Activated CD8-positive, alpha-beta memory T cell treated with anti-CD3 and anti-CD28 coated beads, Interleukin-2, amount 50 U/mL, for 1 hour (primary cell): ENCODE results near the gene HBEGF.

Source experiments
- DNase-seq: peaks from one replicate; pipeline ENCODE4 v3.0.0-alpha.2; 2020; ENCODE audit errors: extremely low read depth

HBEGF gene

DNA sequence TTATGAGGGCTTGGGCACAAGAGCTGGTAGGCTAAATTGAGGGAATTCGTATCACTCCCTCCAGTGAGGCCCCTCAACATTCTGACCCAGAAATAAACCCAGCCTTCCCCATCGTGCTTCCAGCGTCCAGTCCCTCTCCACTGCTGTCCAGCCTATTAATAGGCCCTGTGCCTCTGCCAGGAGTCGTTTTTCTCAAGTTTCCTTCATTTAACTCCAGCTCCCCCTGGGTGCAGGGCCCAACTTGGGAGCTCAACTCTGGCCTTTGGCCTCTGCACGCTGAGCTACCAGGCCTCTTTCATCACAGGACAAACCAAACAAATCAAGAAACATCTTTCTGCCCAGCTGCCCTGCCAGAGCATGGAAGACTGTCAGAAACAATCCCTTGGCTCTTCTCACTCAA is 10.0 kb downstream of the HBEGF start:
- no peak for DNase-seq

DNA sequence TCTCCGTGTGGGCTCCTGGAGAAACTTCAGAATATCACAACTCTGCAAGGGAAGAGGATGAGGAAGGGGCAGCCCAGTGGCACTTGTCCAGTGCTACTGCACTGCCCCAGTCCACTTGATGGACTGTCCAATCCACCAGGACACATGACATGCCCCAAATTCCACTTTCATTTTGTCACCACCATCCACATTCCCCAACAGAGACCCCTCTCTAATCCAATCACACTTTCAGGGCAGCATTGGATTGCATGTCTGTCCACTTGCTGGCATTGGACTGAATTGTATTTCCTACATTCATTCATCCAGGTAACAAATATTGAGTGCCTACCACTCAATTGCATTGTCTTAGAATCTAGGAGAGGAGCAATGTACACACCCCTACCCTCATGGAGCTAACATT is 14.8 kb downstream of the HBEGF start:
- DNase-seq = no peak

DNA sequence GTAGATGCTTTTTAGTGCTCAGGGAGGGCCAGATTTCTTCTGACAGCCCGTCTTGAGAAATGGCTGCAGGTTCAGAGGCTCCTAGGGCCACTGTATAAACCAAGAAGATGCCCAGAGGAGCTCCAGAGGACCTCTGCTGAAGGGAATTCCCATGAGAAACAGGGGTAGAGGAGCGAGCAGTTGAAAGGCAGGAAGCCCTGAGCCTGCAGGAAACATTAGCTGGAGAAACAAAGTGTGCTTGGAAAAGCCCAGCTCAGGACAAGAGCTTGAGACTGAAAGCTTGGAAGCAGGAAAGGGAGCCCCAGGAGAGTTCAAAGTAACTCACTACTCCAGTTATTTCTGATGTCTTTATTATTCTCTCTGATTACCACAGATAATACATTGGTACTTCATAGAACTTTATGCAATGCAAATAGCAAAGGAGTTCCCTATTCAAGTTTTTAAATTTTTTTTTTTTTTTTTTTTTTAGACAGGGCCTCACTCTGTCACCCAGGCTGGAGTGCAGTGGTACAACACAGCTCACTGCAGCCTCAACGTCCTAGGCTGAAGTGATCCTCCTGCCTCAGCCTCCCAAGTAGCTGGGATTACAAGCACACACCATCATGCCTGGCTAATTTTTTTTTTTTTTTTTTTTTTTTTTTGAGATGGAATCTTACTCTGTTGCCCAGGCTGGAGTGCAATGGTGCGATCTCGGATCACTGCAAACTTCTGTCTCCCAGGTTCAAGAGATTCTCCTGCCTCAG is 16.5 kb downstream of the HBEGF start:
- DNase-seq = no peak

DNA sequence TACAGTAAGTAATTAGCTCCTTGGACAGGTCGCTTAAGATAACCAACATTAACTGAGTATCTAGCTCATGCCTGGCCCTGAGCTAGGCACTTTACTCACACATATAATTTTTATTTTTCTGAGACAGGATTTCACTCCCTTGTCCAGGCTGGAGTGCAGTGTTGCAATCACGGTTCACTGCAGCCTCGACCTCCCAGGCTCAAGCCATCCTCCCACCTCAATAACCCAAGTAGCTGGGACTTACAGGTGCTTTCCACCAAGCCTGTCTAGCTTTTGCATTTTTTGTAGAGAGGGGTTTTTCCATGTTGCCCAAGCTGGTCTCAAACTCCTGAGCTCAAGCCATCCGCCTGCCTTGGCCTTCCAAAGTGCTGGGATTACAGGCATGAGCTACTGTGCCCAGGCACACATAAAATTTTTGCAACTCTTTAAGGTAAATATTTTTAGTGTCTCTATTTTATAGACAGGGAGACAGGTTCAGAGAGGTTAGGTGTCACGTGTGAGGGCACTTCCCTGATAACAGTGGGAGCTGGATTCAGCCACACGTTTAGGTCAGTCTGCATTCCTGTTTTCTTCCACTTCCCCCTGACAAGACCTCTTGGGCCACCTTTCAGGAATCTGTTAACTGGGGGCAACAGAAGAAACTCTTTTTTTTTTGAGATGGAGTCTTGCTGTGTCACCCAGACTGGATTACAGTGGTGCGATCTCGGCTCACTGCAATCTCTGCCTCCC is 18.2 kb downstream of the HBEGF start:
- DNase-seq = no peak

DNA sequence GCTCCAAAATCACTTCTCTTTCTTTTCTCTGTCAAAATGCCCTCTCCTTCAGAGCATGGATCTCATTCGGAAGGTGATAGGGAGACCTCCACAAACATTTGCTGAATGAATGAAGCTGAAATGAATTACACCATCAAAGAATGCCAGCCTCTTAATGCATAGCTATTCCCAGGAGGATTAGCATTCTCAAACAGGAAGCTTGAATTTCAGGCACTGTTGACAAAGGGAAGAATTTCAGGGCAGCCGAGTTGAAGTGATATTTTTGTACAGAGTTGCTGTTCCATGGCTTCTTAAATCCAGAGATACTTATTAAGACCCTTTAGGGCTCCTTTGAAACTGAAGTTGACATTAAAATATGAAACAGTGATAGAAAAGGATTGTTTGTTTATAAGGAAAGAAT is 18.8 kb downstream of the HBEGF start:
- no peak for DNase-seq

DNA sequence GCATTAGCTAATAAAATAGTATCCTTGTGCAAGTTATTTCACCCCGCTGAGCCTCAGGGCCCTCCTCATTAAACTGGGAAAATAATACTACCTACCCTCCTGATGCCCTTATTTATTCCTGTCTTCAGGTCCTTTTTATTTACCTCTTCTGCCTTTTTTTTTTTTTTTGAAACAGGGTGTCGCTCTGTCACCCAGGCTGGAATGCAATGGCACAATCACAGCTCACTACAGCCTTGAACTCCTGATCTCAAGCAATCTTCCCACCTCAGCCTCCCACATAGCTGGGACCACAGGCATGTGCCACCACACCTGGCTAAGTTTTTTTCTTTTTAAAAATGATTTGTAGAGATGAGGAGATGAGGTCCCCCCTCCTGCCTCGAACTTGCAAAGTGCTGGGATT is 20.9 kb downstream of the HBEGF start:
- DNase-seq = no peak

DNA sequence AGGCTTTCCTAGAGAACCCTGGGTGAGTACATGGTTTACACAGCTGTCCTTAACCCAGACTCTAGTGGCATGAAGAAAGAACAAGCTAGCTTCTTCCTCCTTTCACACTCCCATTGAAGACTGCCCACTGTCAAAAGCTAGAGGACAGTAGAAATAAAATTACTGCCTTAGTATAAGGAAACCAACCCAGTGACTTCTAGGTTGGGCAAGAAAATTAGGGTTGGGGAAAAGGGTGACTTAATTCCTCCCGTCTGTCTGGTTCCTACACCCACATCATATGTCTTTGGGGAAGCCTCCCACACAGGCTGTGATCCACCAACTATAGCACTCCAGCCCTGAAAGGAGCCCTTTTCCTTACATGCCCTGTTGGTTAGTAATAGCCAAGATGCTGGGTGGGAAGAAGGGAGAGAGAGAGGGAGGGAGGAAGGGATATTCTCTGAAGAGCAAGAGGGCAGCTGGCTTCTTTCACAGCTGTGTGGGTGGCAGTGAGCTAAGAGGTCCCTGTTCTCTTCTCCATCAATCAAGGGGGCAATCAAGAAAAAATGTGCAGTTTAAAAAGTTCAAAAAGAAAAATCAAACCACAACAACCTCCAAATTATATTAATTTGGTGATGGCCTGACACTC is 21.7 kb downstream of the HBEGF start:
- DNase-seq = no peak

DNA sequence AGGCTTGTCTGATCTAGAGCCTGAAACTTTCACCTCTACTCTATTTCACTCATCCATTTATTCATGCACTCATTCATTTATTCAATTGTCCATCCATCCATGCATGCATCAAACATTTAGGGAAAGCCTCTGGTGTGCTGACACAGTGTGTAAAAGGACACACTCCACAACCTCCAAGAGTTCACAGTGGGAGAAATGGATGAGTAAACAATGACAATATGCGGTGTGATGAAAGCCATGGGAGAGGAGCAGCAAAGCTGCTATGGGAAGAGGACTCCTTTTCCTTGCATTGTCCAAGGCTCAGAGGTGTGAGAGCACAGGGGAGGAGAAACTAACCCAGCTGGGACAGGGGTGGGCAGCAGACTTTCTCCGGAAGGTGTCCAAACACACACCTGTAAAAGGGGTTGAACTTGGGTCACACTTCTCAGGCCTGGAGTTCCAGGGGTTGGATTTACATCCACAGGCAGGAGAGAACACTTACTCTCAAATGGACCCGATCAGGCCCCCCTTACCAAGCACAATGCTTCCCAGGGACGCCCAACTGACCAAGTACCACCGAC is 22.3 kb downstream of the HBEGF start:
- DNase-seq = no peak

DNA sequence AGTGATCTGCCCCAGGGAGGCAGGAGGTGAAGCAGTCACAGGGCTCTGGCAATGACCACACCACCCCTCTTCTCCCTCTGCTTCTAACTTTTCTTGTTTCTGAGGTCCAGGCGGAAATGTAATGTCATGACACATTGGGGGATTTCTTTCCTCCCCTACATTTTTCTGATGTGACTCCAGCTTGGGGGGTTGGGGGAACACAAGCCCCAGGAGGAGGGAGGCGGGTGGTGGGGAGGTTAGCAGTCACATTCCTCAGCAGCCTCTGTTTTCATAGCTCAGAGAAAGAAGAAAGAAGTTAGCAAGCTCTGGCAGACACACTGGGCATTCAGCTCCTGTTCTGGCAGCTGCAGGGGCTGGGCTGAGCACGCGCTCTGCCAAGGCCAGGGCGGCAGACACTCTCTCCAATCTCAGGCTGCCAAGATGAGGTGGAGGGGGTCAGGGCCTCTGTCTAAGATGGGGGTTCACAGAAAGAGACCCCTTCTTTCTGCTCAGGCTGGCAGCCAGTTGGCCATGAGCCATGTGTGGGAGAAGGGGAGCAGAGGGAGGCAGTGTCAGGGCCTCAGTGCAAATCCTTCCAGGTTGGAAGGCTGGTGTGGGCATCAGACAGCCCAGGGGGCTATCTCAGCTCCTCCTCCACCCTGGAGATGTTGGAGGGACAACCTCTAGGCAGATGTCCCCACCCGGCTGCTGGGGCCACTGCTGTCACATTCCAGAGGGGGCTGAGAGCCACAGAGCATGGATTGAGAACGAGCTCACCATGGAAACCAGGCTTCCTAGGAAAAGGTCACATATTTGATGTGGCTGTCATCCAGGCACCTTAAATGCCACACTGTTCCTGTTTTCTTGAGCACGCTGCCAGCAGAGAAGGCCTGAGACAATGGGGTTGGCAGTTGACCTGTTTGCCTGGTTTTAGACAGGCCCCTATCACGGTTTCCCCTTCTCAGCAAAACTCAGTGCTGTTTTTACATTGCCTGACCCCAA is 23.4 kb downstream of the HBEGF start:
- DNase-seq = no peak

DNA sequence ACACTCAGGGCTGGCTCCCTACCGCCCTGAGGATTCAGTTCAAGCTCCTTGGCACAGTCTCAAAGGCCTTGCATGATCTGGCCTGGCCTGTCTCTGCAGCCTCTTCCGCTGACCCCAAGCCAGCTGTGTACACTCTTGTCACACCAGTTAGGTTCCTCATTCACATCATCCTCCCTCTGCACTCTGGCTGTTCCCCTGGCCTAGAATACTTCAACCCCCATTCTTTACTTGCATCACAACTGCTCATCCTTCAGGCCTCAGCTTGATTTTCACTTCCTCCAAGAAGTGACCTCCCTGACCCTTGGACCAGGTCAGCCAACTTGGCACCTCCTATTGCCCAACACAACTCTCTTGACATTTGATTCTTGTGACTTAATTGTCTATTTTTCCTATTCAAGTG is 24.6 kb downstream of the HBEGF start:
- no peak for DNase-seq

DNA sequence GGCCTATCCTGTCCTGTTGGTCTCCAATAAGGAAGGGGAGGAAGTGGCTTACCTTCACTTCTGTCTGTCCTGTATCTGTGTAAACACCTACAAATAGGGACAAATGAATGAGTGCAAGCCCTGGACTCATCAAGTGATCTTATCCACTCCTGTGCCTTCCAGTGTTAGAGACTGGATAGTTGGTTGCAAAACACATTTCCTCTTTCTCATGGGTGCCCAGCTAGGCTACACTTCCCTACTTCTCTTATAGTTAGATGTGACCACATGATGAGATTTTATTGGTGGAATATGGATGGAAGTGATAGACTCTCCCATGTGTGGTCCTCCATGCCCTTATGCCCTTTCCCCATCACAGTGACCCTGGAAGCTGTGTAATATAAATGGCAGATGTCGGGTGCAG is 26.6 kb downstream of the HBEGF start:
- no peak for DNase-seq

DNA sequence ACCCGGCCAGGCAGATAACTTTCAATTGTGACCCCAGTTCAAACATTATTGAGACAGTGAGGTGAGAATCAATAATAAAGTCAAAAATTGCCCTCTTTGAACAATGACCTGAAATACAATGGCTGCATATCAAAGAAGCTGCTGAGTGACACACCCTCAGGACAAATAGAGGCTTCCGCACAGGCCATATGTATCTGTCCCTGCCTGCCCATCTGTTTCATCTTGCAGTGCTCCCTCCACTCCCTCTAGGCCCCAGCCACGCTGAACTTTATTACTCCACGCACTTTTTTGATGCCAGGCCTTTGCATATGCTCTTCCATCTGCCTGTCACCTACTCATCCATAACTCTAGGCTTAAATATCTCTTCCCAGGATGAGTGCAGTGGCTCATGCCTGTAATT is 27.6 kb downstream of the HBEGF start:
- DNase-seq = no peak

DNA sequence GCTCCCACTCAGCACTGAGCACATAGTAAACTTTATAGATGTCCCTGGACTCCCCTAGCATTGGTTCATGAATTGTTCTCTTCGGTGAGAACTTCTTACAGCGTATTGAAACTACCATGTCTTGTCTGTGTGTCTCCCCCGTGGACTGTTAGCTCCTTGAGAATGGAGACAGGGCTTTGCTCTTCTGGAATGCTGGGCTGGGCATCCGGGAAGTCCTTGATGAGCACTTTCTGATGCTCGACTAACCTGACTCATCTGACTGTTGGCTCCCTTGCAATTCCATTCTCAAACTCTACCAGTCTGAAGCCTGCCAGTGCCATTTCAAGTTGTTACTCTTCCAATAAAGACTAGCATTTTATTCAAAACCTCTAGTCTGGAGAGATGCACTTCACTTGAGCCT is 28.5 kb downstream of the HBEGF start:
- no peak for DNase-seq

DNA sequence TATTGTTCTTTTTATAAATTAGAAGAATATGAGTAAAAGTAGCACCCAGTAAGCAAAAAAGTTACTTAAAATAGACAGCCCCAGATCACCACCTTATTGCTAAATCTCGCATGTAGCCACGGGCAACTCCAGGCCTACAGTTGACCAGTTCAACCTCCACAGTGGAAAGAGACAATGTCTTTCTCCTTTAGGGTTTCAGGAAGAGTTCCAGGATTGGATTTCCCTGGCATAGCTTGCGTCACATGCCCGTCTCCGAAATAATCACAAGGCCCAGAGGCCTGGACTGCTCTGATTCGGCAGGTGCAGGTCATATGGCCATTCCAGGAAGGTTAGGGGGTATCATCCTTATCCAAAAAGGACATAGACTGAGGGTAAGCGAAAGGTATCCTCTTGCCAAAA is 33.6 kb downstream of the HBEGF start:
- no peak for DNase-seq

DNA sequence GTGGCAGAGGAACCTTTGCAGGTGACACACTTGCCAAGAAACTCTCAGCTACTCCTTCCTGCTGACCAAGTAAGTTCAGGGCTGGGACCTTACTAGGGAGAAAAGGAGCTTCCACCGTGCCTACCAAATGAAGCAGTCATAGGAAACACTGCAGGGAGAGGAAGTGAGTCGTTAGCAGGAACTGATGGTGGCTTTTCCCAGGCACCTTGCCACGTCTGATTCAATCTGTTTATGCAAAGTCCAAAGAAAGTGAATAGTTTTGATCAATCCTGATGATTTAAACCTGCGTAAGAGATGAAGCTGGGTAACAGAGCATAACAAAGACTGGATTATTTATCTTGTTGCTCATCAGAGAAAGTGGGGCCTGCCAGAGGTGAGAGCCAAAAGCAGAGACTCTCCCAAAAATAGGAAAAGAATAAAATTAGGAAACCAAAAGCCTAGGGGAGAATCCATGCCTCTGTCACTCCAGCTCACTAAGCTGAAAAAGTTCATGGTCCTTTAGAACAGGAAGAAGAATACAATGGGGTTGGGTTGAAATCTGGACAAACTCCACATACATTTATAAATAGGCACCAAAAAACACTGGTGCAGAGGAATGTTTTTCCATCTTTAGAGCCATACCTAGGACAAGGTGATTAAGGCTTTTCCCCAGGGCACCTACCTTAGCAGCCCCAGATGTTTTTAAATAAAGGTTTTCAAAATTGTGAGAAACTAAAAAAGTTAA is 34.2 kb downstream of the HBEGF start:
- no peak for DNase-seq

DNA sequence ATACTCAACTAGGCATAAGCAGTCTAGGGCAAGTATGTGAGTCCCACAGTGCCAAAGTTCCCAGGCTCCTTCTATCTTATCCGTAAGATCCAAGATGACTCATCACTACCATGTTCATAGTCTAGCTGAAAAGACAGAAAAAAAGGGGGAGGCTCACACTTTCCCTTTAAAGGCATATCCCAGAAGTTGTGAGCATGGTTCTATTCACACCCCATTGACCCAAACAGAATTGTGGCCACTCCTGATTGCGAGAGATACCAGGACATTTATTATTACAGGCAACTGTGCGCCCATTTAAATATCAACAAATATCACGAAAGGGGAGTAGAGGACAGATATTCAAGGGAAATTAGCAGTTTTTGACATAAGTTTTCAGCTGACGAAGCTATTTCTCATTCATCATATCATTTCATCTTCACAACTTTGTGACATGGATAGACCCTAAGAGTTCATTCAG is 35.4 kb downstream of the HBEGF start:
- DNase-seq = no peak

DNA sequence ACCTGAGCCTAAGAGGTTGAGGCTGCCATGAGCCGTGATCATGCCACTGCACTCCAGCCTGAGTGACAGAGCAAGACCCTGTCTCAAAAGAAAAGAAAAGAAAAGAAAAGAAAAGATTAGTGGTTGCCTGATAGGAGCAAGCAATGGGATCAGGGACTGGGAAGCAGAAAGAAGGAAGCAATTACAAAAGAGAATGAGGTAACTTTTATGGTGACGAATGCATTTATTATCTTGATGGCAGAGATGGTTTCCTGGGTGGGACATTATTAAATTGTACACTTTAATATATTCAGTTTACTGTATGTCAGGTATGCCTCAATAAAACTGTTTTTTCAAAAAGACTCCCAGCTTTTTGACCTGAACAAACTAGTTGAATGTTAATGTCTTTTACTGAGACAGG is 36.0 kb downstream of the HBEGF start:
- DNase-seq = no peak

DNA sequence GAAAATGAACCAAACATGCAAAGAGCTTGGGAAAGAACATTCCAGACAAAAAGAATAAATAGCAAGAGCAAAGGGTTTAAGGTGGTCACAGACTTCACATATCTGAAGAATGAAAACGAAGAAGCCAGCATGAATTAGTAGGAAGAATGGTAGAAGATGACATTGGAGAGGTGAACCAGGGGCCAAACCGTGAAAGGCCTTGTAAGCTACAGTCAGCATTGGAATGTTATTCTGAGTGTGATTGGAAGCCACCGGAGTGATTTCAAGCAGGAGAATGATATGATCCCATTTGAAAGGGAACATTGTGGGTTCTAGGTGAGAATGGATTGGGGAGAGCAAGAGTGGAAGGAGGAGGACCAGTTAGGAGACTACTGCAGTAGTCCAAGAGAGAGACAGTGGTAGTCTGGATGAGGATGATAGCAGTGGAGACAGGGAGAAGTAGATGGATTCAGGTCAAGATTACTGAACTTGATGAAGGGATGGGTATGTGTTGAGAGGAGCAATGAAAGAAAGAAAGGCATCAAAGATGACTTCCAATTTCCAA is 36.6 kb downstream of the HBEGF start:
- DNase-seq = no peak

DNA sequence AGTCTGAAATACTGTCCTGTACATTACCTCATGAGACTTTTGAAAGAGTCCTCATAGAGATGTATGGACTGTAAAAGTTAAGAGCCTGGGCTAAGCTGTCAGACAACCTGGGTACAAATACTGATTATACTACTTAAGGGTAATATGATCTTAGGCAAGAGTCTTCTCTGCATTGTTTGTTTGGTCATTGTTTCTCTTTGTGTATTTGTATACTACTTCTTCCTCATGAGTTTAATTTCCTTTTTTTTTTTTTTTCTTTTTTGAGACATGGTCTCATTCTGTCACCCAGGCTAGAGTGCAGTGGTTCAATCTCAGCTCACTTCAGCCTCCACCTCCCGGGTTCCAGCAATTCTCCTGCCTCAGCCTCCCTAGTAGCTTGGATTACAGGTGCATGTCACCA is 40.9 kb downstream of the HBEGF start:
- no peak for DNase-seq

DNA sequence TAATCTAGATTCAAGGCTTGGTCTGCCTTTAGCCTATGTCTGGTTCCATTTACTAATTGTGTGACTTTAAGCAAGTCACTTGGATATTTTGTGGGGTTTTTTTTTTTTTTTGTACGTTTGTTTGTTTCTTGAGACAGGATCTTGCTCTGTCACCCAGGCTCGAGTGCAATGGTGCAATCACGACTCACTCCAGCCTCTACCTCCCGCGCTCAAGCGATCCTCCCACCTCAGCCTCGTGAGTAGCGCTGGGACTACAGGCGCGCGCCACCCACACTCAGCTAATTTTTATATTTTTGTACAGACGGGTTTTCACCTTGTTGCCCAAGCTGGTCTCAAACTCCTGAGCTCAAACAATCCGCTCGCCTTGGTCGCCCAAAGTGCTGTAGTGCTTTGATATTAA is 42.4 kb downstream of the HBEGF start:
- DNase-seq = no peak
